22Rv1 (cell line): ENCODE measurements around the gene RIC1.
"Not testable (repeated sequence)": the region's sequence is repeated elsewhere in the genome, so short reads cannot be mapped to it uniquely, and the experiment has no call there.

Experiments
- H3K27ac ChIP-seq: fragments of 450-650 bp; 2 replicates; pipeline ENCODE4 v1.5.1; 2017
- ZFX ChIP-seq: fragments of 450-650 bp; IDR thresholded peaks from 2 replicates; pipeline ENCODE4 v1.6.1; 2017; ENCODE audit warnings: antibody characterized with exemption, borderline replicate concordance
- TF ChIP-seq, protein P1 (sequence below): fragments of 450-650 bp; IDR thresholded peaks from 2 replicates; pipeline ENCODE4 v1.5.1; 2017; ENCODE audit warnings: mild to moderate bottlenecking

RIC1 gene

GRCh38 chr9:5644501-5644900 is 15.6 kb downstream of the RIC1 start:
- H3K27ac ChIP-seq: no peak overlapping the region
- TF ChIP-seq ZFX: no peak
- TF ChIP-seq, protein P1, sequence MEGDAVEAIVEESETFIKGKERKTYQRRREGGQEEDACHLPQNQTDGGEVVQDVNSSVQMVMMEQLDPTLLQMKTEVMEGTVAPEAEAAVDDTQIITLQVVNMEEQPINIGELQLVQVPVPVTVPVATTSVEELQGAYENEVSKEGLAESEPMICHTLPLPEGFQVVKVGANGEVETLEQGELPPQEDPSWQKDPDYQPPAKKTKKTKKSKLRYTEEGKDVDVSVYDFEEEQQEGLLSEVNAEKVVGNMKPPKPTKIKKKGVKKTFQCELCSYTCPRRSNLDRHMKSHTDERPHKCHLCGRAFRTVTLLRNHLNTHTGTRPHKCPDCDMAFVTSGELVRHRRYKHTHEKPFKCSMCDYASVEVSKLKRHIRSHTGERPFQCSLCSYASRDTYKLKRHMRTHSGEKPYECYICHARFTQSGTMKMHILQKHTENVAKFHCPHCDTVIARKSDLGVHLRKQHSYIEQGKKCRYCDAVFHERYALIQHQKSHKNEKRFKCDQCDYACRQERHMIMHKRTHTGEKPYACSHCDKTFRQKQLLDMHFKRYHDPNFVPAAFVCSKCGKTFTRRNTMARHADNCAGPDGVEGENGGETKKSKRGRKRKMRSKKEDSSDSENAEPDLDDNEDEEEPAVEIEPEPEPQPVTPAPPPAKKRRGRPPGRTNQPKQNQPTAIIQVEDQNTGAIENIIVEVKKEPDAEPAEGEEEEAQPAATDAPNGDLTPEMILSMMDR: no peak

DNA sequence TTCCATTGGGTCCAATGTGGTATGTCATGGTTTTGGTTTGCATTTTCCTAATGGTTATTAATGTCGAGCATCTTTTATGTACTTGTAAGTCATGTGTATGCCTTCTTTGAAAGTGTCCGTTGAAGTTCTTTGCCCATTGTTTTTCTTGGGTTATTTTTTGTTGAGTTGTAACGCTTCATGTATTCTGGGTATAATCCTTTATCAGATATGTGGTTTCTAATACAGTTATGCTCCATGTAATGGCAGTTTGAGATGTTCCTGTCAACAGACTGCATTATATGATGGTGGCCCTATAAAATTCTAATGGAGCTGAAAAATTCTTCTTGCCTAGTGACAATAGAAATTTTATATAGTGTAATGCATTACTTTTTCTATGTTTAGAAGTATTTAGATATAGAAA is 17.2 kb downstream of the RIC1 start:
- TF ChIP-seq, protein P1: no peak
- no peak for TF ChIP-seq ZFX
- H3K27ac ChIP-seq: no peak overlapping the region

- no peak for TF ChIP-seq ZFX
- TF ChIP-seq, protein P1: no peak
- H3K27ac ChIP-seq: no peak overlapping the region
These were observed 21.6 kb downstream of the RIC1 start for GRCh38 chr9:5650356-5651105.

DNA sequence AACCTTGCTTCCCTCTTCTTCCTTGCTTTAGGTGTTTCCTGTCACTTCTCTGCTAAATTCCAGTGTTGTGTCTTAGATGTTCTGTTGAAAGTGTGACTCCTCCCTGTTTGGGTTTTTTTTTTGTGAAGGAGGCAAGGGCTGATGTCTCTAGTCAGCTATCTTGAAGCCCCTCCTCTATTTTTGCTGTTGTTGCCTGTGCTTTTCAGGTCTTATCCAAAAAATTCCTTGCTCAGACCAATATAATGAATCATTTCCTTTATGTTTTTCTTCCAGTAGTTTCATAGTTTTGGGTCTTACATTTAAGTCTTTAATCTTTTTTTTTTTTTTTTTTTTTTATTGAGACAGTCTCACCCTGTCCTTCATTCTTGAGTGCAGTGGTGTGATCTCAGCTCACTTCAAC is 22.3 kb downstream of the RIC1 start:
- no peak for TF ChIP-seq ZFX
- TF ChIP-seq, protein P1: no peak
- no peak overlapping the region for H3K27ac ChIP-seq

DNA sequence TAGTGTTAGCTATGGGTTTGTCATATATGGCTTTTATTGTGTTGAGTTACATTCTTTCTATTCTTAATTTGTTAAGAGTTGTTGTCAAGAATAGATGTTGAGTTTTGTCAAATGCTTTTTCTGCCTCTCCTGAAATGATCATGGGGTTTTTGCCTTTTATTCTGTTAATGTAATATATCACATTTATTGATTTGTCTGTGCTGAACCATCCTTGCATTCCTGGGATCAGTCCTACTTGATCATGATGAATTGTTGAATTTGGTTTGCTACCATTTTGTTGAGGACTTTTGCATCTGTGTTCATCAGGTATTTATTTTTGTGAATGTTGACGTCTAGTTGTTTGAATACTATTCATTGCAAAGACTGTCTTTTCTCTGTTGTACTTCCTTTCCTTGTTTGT is 23.9 kb downstream of the RIC1 start:
- no peak for TF ChIP-seq ZFX
- TF ChIP-seq, protein P1: no peak
- H3K27ac ChIP-seq: no peak overlapping the region

GRCh38 chr9:5662804-5663203 is 33.9 kb downstream of the RIC1 start:
- not testable (repeated sequence) for H3K27ac ChIP-seq

GRCh38 chr9:5665059-5665458 is 36.2 kb downstream of the RIC1 start:
- TF ChIP-seq ZFX: no peak
- TF ChIP-seq, protein P1: no peak
- no peak overlapping the region for H3K27ac ChIP-seq

- no peak overlapping the region for H3K27ac ChIP-seq
- TF ChIP-seq, protein P1: no peak
- no peak for TF ChIP-seq ZFX
These were observed 38.5 kb downstream of the RIC1 start for GRCh38 chr9:5667391-5667790.
